CD4-positive, alpha-beta T cell treated with Interleukin-2 at 100 ng/mL for 4 hours (primary cell): Measurements from ENCODE around the gene PTGES3L.
A peak's percentile ranks its signal among the peaks of the same experiment; 100 is the strongest.
"Not testable (repeated sequence)": the region's sequence is repeated elsewhere in the genome, so short reads cannot be mapped to it uniquely, and the experiment has no call there.

Experiments
- DNase-seq: peaks from one replicate; pipeline ENCODE4 v3.0.0-alpha.2; 2020; ENCODE audit warnings: low spot score

The PTGES3L gene

DNA sequence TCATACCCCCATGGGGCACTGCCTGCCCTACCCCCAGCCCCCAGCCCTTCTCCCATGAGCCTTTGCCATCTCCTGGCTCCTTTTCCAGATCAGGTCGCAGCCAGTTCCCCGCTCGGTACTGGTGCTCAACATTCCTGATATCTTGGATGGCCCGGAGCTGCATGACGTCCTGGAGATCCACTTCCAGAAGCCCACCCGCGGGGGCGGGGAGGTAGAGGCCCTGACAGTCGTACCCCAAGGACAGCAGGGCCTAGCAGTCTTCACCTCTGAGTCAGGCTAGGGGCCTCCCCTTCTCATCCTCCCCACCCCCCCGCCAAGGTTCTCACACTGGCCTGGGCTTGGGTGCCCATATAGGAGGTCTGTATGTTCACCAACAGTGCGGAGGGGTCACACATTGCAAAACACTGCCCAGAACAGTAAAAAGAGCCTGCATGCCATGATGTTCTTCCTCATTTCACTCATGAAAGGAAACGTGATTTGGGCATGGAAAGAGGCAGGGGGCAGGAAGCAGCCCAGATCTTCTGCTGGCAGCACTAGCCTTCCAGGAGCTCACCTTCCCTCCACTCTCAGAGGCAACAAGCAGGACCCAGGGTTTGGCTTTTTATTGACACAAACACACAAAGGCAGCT, 34.3 kb upstream of the PTGES3L start:
- DNase-seq: no peak

- no peak for DNase-seq
Observed at GRCh38 chr17:43013296-43013695, 33.4 kb upstream of the PTGES3L start.

DNA sequence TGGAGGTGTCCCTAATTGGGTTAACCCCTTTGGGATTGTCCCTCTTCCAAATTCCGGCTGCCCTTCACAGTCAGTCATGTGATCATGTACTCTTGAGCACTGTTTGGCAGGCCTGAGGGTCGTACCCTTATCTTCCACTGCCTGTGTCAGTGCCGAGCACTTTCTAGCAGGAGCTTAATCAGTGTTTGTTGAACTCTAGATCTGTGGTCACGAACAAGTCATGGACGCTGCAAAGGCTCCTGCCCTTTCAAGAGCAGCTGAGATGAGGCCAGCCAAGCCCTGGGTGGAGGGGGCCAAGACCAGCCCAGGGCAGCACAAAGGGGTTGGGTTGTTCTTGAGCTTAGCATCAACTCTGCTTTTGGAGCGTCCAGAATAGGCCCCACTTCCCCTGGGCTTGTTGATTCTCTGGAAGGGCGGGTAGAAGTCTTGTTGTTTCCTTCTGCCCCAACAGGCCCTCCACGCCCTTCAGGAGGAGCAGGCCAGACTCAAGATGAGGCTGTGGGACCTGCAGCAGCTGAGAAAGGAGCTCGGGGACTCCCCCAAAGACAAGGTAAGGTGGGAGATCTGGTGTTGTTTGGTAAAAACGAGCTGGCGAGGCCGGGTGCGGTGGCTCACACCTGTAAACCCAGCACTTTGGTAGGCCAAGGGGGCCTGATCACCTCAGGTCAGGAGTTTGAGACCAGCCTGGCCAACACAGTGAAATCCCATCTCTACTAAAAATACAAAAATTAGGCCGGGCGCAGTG, 32.0 kb upstream of the PTGES3L start:
- DNase-seq: no peak

DNA sequence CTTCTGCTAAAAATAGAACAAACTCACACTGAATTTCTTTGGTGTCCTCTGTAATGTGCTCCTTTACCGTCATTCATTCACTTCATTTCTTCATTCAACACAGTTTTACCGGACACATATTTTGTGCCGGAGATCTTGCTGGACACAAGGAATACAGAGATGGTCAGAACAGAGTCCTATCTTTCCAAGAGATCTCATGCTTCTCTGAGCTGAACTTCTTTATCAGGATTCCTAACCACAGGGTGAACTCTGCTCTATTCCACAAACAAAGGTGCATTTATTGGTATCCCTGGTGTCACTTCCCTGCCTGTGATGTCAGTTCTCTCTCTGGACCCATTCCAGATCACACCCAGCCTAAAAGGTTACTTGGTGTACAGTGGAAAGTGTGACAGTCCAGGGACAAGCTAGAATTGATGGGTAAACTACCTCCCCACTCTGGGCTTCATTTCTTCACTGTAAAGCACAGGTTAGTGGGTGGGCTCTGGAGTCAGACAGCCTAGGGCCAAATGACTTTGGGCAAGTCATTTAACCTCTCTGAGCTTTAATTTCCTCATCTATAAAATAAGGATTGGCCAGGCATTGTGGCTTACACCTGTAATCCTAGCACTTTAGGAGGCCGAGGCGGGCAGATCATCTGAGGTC, 30.9 kb upstream of the PTGES3L start:
- no peak for DNase-seq

GRCh38 chr17:43006639-43007551, 27.0 kb upstream of the PTGES3L start, which contains the start of gene IFI35:
Gene IFI35 (plus strand): TSS chr17:43006784. CDS start chr17:43006948, 164 bp downstream.
- peak; percentile 89 for DNase-seq

DNA sequence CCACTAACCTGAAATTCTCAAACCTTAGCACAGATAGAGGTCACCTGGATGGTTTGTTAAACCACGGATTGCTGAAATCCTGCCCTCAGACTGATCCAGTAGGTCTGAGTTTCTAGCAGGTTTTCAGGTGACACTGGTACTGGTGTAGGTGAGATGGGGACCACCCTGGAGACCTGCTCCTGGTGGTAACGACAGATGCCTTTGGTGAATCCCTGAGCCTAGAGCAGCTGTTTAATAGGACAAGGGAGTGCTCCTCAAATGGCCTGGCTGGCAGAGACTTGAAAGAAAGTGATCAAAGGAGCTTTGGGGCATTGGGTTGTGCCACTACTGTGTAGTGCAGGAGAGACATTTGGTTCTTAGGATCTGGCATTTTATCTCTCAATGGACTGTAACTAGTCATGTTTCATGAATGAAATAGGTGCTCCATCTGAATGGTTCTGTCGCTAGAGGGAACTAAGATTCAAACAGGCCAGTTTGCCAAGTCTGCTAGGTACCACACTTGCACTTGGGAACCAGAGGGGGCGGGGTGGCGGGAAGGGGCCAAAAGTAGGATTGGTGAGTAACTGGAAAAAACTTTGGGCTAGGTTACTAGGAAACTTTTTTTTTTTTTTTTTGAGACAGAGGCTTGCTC, 23.8 kb upstream of the PTGES3L start:
- no peak for DNase-seq

GRCh38 chr17:43000894-43001293, 21.0 kb upstream of the PTGES3L start:
- DNase-seq: not testable (repeated sequence)

DNA sequence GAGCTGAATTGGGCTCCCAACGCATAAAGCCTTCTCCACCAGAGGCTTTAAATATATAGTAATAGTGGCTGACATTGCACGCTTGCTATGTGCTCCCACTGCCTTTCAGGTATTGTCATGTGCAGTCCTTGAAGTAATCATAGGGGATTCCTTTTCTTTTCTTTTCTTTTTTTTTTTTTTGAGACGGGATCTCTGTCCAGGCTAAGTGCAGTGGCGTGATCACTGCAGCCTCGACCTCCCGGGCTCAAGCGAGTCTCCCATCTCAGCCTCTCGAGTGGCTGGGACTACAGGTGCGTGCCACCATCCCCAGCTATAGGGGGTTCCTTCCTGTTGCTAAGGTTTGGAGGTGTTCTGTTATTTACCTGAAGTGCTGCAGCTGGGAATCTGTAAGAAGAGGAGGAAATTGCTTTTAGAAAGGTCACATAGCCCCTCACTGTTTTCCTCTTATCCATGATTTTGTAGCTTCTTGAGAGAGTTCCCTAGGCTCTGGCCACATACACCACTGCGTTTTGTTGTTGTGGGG, 19.2 kb upstream of the PTGES3L start:
- DNase-seq: no peak

DNA sequence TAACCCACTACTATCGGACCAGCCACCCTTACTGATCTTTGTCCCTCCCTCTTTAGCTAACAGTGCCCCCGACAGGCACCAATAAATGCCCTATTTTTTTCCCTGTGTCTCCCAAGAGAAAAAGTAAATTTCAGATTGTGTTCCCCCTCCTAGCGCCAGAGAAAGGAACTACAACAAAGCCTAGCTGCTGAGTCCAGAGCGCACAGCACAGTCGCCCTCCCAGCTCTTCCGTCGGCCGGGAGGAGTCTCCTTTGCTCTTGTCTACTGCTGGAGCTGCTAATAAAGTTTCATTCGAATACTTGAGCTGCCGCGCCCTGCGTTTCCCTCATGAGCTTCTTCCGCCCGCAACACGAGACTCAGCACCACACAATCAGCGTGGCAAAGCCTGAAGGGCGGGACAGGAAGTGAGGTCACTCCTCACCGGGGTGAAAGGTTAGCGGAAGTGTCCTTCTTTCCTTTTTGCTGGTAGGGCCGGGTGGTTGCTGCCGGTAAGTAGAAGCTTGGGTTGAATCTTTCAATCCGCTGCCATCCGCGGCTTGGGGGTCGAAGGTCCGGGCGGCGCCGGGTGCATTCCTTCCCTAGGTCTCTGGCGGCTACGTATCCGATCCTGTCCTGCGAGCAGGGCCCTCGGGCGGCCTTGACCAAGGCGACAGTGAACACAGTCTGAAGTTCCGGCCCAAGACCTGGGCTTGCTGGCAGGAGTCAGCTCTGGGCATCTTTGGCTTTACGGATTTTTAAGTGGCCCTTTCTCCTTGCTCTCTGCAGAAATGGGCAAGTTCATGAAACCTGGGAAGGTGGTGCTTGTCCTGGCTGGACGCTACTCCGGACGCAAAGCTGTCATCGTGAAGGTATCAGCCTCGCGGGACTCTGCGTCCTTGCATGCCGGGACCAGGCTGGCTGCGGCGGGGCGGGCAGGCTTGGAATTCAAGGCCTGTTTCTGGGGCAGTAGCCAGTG, 18.4 kb upstream of the PTGES3L start, which contains the start of gene RPL27:
Gene RPL27, plus strand, starts transcription at position 436 of the 955 bp plus-strand sequence. Its CDS starts 332 bp downstream, at position 768.
- DNase-seq: peak; percentile 99

- DNase-seq: no peak
Observed at GRCh38 chr17:42997390-42997983, 17.6 kb upstream of the PTGES3L start.

DNA sequence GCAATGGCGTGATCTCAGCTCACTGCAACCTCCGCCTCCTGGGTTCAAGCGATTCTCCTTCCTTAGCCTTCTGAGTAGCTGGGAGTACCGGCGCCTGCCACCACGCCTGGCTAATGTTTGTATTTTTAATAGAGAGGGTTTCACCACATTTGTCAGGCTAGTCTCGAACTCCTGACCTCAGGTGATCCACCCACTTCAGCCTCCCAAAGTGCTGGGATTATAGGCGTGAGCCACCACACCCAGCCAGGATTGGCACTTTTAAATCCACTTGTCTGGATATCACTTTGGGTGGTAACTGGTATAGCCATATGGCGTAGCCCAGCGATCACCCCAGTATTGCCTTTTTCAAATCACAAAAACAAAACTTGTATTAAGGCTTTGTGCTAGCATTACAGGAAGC, 14.0 kb upstream of the PTGES3L start:
- not testable (repeated sequence) for DNase-seq

DNA sequence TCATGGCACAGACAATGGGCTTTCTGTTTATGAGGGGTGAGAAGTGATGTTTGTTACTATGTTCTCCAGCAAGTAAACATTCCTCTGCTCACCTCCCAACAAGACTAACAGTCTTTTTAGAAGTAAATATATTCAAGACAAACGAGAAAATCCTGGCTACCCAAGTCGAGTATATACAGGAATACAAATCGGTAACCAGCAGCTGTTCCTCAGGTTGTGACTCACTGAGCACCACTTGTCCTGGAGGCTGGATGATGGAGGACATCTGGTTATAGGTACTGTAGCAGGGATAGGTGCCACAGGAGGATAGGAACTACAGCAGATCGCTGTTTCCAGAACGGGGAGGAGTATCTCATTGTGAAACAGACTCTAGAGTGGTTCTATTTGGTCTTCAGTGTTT, 13.0 kb upstream of the PTGES3L start:
- no peak for DNase-seq

- DNase-seq: no peak
Observed at GRCh38 chr17:42991471-42991870, 11.6 kb upstream of the PTGES3L start.

- DNase-seq: no peak
Observed at GRCh38 chr17:42989726-42990652, 10.1 kb upstream of the PTGES3L start.

DNA sequence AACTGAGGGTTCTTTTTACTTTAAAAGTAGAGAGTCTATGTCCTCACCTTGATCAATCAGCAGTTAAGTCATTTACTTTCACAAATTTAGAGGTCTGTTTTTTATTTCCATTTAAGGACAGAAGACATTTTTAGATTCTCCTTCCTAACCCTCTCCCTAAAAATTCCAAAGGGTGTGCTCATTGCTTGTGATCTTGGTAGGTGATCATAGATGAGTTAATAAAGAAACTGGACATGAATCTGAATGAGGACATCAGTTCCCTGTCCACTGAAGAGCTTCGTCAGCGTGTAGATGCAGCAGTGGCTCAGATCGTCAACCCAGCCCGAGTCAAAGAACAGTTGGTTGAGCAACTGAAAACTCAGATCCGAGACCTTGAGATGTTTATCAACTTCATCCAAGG, 9.3 kb upstream of the PTGES3L start:
- DNase-seq: no peak

- DNase-seq: peak; percentile 5
Observed at GRCh38 chr17:42985225-42985624, 5.3 kb upstream of the PTGES3L start.

DNA sequence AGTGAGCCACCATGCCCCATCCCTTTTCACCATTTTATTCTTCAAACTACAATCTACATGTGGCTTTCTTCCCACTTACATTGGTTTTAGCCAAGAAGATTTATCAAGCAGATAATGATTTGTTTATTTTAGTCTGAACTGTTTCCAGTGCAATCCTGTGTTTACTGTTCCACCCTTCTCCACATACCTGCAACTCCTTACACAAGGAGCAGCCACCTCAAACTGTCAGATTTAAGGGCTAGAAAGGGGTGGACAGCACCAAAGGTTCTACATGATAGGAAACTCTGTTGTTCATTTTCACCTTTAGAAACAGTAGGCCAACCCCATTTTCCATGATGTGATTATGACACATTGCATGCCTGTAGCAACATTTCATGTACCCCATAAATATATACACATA, 2.4 kb upstream of the PTGES3L start:
- no peak for DNase-seq

GRCh38 chr17:42980766-42981397, 1.0 kb upstream of the PTGES3L start:
- peak; percentile 36 for DNase-seq
